ENCODE measurements around the gene PEPD. TPM values are rescaled to one million over a fixed set of nuclear protein-coding genes. Genes with fewer than 3 reads are reported as not detected.

The PEPD gene
- total RNA-seq, 1 experiment from 2014 or later = 83.1 TPM

- H3K9me3 Mint-ChIP-seq = no peaks in the 10 kb centered on the region
- no peaks in the 10 kb centered on the region for H3K36me3 Mint-ChIP-seq
- TF ChIP-seq ZNF219 (CRISPR knock-in tag; IDR thresholded peaks at IDR 0.05; ENCODE audit: borderline replicate concordance) (no peak), ZBTB43 (CRISPR knock-in tag; IDR thresholded peaks at IDR 0.05) (no peak)
- no peak overlapping the region for H3K4me3 Mint-ChIP-seq
- ATAC-seq (no peak), DNase-seq (ENCODE audit: low spot score) (no peak)
- no peaks in the 10 kb centered on the region for H3K4me1 Mint-ChIP-seq
- no peaks in the 10 kb centered on the region for H3K27me3 Mint-ChIP-seq (ENCODE audit: low read depth)
- CTCF ChIA-PET = interaction anchor here (1.0 to 1.2 kb wide), 2 partner anchors 34 to 49 kb away, joined by 3 read pairs; no protein-coding TSS in a partner anchor
- no peak overlapping the region for H3K27ac Mint-ChIP-seq
- POLR2A ChIA-PET = no interaction called here
These were observed 56.9 kb downstream of the PEPD start for GRCh38 chr19:33464733-33465115.

- Mint-ChIP-seq H3K36me3 (no peaks in the 10 kb centered on the region), H3K9me3 (no peaks in the 10 kb centered on the region), H3K4me3 (no peak overlapping the region), H3K4me1 (no peaks in the 10 kb centered on the region), H3K27ac (no peak overlapping the region; the same call in 1 of the 2 replicates), H3K27me3 (ENCODE audit: low read depth) (no peaks in the 10 kb centered on the region)
- TF ChIP-seq HMGXB4 (CRISPR knock-in tag; IDR thresholded peaks at IDR 0.05) = no peak
- no peak for TF ChIP-seq TEAD4 (CRISPR knock-in tag; IDR thresholded peaks at IDR 0.05)
- no peak for TF ChIP-seq NR3C1 (CRISPR knock-in tag; conservative IDR thresholded peaks at IDR 0.05; ENCODE audit: low read depth)
- TF ChIP-seq CTCF (IDR thresholded peaks at IDR 0.05) = no peak
- POLR2A ChIA-PET = no interaction called here
- DNase-seq (ENCODE audit: low spot score) (no peak), ATAC-seq (no peak)
- CTCF ChIA-PET = interaction anchor here (0.6 kb wide), 1 partner anchor 299 kb away, joined by 3 read pairs; no protein-coding TSS in a partner anchor
These were observed 57.4 kb downstream of the PEPD start for GRCh38 chr19:33464010-33464732.

- Mint-ChIP-seq H3K9me3 (no peaks in the 10 kb centered on the region), H3K4me3 (no peak overlapping the region), H3K27ac (no peak overlapping the region; the same call in 1 of the 2 replicates), H3K4me1 (no peaks in the 10 kb centered on the region), H3K27me3 (ENCODE audit: low read depth) (no peaks in the 10 kb centered on the region), H3K36me3 (no peaks in the 10 kb centered on the region)
- TF ChIP-seq FOXP4 (CRISPR knock-in tag; IDR thresholded peaks at IDR 0.05) (no peak), GRHL2 (CRISPR knock-in tag; IDR thresholded peaks at IDR 0.05; ENCODE audit: insufficient replicate concordance, severe bottlenecking) (no peak), ATF1 (CRISPR knock-in tag; IDR thresholded peaks at IDR 0.05) (no peak), TEAD4 (CRISPR knock-in tag; IDR thresholded peaks at IDR 0.05) (no peak)
- POLR2A ChIA-PET = no interaction called here
- DNase-seq (ENCODE audit: low spot score) (no peak), ATAC-seq (no peak)
- CTCF ChIA-PET = no interaction called here
These were observed 58.4 kb downstream of the PEPD start for GRCh38 chr19:33463199-33463598.

GRCh38 chr19:33462112-33462791, 59.3 kb downstream of the PEPD start:
- no peaks in the 10 kb centered on the region for H3K36me3 Mint-ChIP-seq
- H3K27ac Mint-ChIP-seq = no peak overlapping the region
- no peaks in the 10 kb centered on the region for H3K4me1 Mint-ChIP-seq
- DNase-seq (ENCODE audit: low spot score) (no peak), ATAC-seq (no peak)
- ChIA-PET POLR2A (no interaction called here), CTCF (no interaction called here)
- H3K27me3 Mint-ChIP-seq (ENCODE audit: low read depth) = no peaks in the 10 kb centered on the region
- H3K4me3 Mint-ChIP-seq = no peak overlapping the region
- TF ChIP-seq ERG (CRISPR knock-in tag; IDR thresholded peaks at IDR 0.05) (no peak), ZNF232 (CRISPR knock-in tag; IDR thresholded peaks at IDR 0.05) (no peak)
- H3K9me3 Mint-ChIP-seq = no peaks in the 10 kb centered on the region

Measured in WTC11 (cell line).